HepG2 (cell line): ENCODE measurements around the gene MROH2A. TPM values are rescaled to one million over a fixed set of nuclear protein-coding genes. Genes with fewer than 3 reads are reported as not detected.

ENCODE experiments used
- ATAC-seq: fragments of 200-7000 bp; cut with Tn5 transposase; 3 replicates; pipeline ENCODE4 v1.9.1; 2020; ENCODE audit warnings: mild to moderate bottlenecking, moderate library complexity
- BruUV-seq: library from RNA; stranded (reverse); fragments of 400-500 nt; replicated peaks from 2 replicates; lab custom pipeline; 2021; lab: Mats Ljungman, UMichigan
- CTCF ChIA-PET: fragments of 300-600 bp; formaldehyde crosslinking; extraction: SDS; loops from one replicate; lab custom pipeline; 2021; ENCODE audit warnings: low total read pairs, inconsistent platforms, low intra/inter-chr PET ratio; lab: Yijun Ruan, JAX
- POLR2A ChIA-PET: fragments of 350-600 bp; sonication (Branson Sonifier 250); formaldehyde crosslinking; loops from one replicate; lab custom pipeline; 2020; ENCODE audit warnings: antibody characterized with exemption, inconsistent platforms; lab: Yijun Ruan, JAX
- DNase-seq: peaks from one replicate; pipeline ENCODE4 v3.0.0-alpha.2; 2015; ENCODE audit warnings: low spot score
- FAIRE-seq: peaks from 3 replicates; lab custom pipeline; 2011; peaks lifted over from hg19 to GRCh38; lab: Jason Lieb, UNC
- H2AFZ ChIP-seq: one replicate; pipeline ENCODE4 v1.6.1; 2011; ENCODE audit warnings: low read length, inconsistent platforms
- H3K27ac ChIP-seq: fragments of 300-600 bp; 3 replicates; pipeline ENCODE4 v1.8.0; 2011; ENCODE audit warnings: mixed run types, mild to moderate bottlenecking, mixed read lengths, low read length, inconsistent platforms; ENCODE audit not compliant: insufficient read depth; ENCODE audit errors: extremely low read length
- H3K27me3 ChIP-seq, 2 experiments: fragments of 200-600 bp in 1 of 2; 2 replicates in 1 of 2; 3 replicates in 1 of 2; pipeline versions ENCODE4 v1.6.0 to v1.8.0; 2011; ENCODE audit warnings: low read length in 2 of 2, mild to moderate bottlenecking in 2 of 2, moderate library complexity in 2 of 2, inconsistent platforms in 1 of 2; ENCODE audit not compliant: insufficient read depth in 2 of 2, control insufficient read depth in 1 of 2
- H3K36me3 ChIP-seq, 2 experiments: fragments of 200-600 bp in 1 of 2; replicated peaks in 1 of 2; 2 replicates in 1 of 2; 3 replicates in 1 of 2; pipeline versions ENCODE4 v1.5.1 to v1.8.0; 2011; ENCODE audit warnings: low read length in 2 of 2, inconsistent platforms in 1 of 2; ENCODE audit not compliant: insufficient read depth in 2 of 2, control insufficient read depth in 1 of 2
- H3K4me1 ChIP-seq: 2 replicates; pipeline ENCODE4 v1.5.1; 2012; ENCODE audit warnings: low read length, inconsistent platforms; ENCODE audit not compliant: insufficient read depth
- H3K4me2 ChIP-seq: 2 replicates; pipeline ENCODE4 v1.6.0; 2011; ENCODE audit warnings: low read depth, low read length, inconsistent platforms
- H3K4me3 ChIP-seq, 3 experiments: fragments of 200-600 bp in 1 of 3; sonication (generic), shearing (Covaris generic) in 1 of 3; replicated peaks in 1 of 3; 2 replicates each; pipeline ENCODE4 v1.5.1; 2011 to 2016; ENCODE audit warnings: low read length in 3 of 3, inconsistent platforms in 2 of 3, low read depth in 2 of 3, mild to moderate bottlenecking in 2 of 3, control low read depth in 1 of 3, mixed read lengths in 1 of 3; ENCODE audit not compliant: insufficient read depth in 1 of 3
- H3K79me2 ChIP-seq: one replicate; pipeline ENCODE4 v1.6.1; 2011; ENCODE audit warnings: low read length, inconsistent platforms; ENCODE audit not compliant: insufficient read depth
- H3K9ac ChIP-seq: 2 replicates; pipeline ENCODE4 v1.6.0; 2011; ENCODE audit warnings: mild to moderate bottlenecking, low read depth, low read length, inconsistent platforms; ENCODE audit not compliant: insufficient read depth
- H3K9me3 ChIP-seq: 2 replicates; pipeline ENCODE4 v1.5.1; 2012; ENCODE audit warnings: mild to moderate bottlenecking, low read length
- H4K20me1 ChIP-seq: 2 replicates; pipeline ENCODE4 v1.6.0; 2011; ENCODE audit warnings: inconsistent platforms, mild to moderate bottlenecking, low read length, moderate library complexity; ENCODE audit not compliant: insufficient read depth
- FOXM1 ChIP-seq: sonication (generic); formaldehyde crosslinking; IDR thresholded peaks from 2 replicates; pipeline ENCODE4 v1.5.0; 2020; ENCODE audit warnings: missing genetic modification reagents
- HNRNPUL1 ChIP-seq: fragments of 200-400 bp; formaldehyde crosslinking; IDR thresholded peaks from 2 replicates; pipeline ENCODE4 v1.6.1; 2017; ENCODE audit warnings: low read depth, mild to moderate bottlenecking, low read length, moderate library complexity
- MAZ ChIP-seq, 2 experiments: sonication (generic) in 1 of 2; formaldehyde crosslinking in 1 of 2; IDR thresholded peaks; 2 replicates each; pipeline versions ENCODE4 v1.5.0 to v1.6.1; 2012 to 2020; ENCODE audit warnings: low read depth in 2 of 2, mild to moderate bottlenecking in 2 of 2, borderline replicate concordance in 1 of 2, improper control_type of control experiment in 1 of 2, low read length in 1 of 2, missing genetic modification reagents in 1 of 2, moderate library complexity in 1 of 2
- PHF21A ChIP-seq: sonication (generic); formaldehyde crosslinking; IDR thresholded peaks from 2 replicates; pipeline ENCODE4 v1.5.0; 2020; ENCODE audit warnings: mild to moderate bottlenecking, missing genetic modification reagents
- ZBTB21 ChIP-seq: sonication (generic); formaldehyde crosslinking; IDR thresholded peaks from 2 replicates; pipeline ENCODE4 v1.4.0; 2020; ENCODE audit warnings: missing genetic modification reagents
- ZNF329 ChIP-seq: sonication (generic); formaldehyde crosslinking; IDR thresholded peaks from 2 replicates; pipeline ENCODE4 v1.9.0; 2021; ENCODE audit warnings: low read depth, mild to moderate bottlenecking, missing genetic modification reagents
- WGBS: methylation state at CpG from one replicate; pipeline ENCODE4 v1.1.6; 2017; ENCODE audit warnings: low lambda C conversion rate; 5-methylcytosine and 5-hydroxymethylcytosine counted together
- in situ Hi-C: cut with HindIII; loops from 2 replicates; pipeline ENCODE4 v1.10.0; 2017; ENCODE audit warnings: low pct_unique_long_range_greater_than_20kb; ENCODE audit not compliant: extremely low pct_ligation_motif_present
- intact Hi-C: fragments of 100-400 bp; cut with micrococcal nuclease; formaldehyde crosslinking; loops from one replicate; pipeline ENCODE4 v1.10.0; 2022; ENCODE audit not compliant: unreplicated experiment
- polyA plus RNA-seq, 8 experiments: library from polyadenylated mRNA; depleted of rRNA in 3 of 8; stranded (reverse) in 7 of 8; unstranded in 1 of 8; fragments of >200 nt; fragmentation: Illumina TruSeq in 4 of 8; extraction: Trizol in 4 of 8; gene quantifications; 2 replicates each; pipeline versions ENCODE4 v1.2.1 to v1.2.3, GENCODE V29; 2011 to 2016; ENCODE audit warnings: low read depth in 4 of 8, missing spikeins in 1 of 8, mixed read lengths in 1 of 8; ENCODE audit not compliant: insufficient read depth in 1 of 8
- total RNA-seq, 5 experiments: library from RNA; depleted of rRNA; stranded (reverse); fragments of >200 nt; fragmentation: Illumina TruSeq; extraction: Trizol; gene quantifications; 2 replicates each; pipeline ENCODE4 v1.2.3, GENCODE V29; 2016; ENCODE audit warnings: low read depth in 1 of 5
- TF ChIP-seq, protein P1 (sequence below): sonication (generic); formaldehyde crosslinking; IDR thresholded peaks from 2 replicates; pipeline ENCODE4 v1.5.1; 2020; ENCODE audit warnings: missing genetic modification reagents, mild to moderate bottlenecking, borderline replicate concordance
- TF ChIP-seq, protein P2 (sequence below): IDR thresholded peaks from 2 replicates; pipeline ENCODE4 v1.6.1; 2016; ENCODE audit warnings: mild to moderate bottlenecking
- TF ChIP-seq, protein P3 (sequence below): sonication (generic); formaldehyde crosslinking; IDR thresholded peaks from 2 replicates; pipeline ENCODE4 v1.8.0; 2023; ENCODE audit warnings: mild to moderate bottlenecking, missing genetic modification reagents

Gene MROH2A
- total and polyA plus RNA-seq, 2 of the 13 experiments (the other 11 are each of a cell fraction or from before 2014, with no cell fraction given) = 0.03 to 0.04 TPM

DNA sequence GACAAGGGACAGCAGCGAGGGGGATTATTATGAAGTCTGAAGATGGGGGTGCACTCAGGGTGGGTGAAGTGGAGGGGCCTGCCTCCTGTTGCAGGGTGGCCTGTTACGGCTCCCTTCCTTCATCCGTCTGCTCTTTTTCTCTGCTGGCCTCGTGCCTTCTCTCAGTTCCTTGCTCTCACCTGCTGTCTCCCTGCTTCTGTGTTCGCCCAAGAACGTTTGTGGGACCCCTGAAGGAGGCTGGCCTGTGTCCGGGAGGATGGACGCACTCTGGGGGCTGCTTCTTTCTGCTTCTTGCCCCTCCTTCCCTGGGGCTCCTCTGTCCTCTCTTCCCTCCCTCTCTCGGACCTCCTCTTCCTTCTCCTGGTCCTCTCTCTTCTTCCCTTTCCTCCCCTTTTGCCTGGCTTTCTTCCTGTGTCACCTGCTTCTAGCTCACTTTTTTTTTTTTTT is 13.8 kb downstream of the MROH2A start:
- CTCF ChIA-PET = no interaction called here
- POLR2A ChIA-PET = no interaction called here
- H3K27me3 ChIP-seq = peaks cover 7 to 43% of the 10 kb centered on the region in 2 experiments; a peak in 3 of 5 replicates
- no peak overlapping the region for H3K4me2 ChIP-seq
- H3K4me1 ChIP-seq = peaks cover 14% of the 10 kb centered on the region; the same call in 1 of the 2 replicates
- no peaks in the 10 kb centered on the region for H3K79me2 ChIP-seq
- 52% methylated on average over 9 of the region's 9 CpGs for WGBS
- H3K9ac ChIP-seq = no peak overlapping the region
- FAIRE-seq (no peak), DNase-seq (no peak), ATAC-seq (no peak)
- no peaks in the 10 kb centered on the region for H4K20me1 ChIP-seq
- no peak overlapping the region for H3K4me3 ChIP-seq
- intact Hi-C loops = no loop called here
- H3K9me3 ChIP-seq = no peaks in the 10 kb centered on the region
- in situ Hi-C loops = no loop called here
- TF ChIP-seq FOXM1 (CRISPR knock-in tag) (no peak), ZBTB21 (CRISPR knock-in tag) (no peak), PHF21A (no peak), HNRNPUL1 (no peak), ZNF329 (no peak), MAZ (IDR thresholded peaks at IDR 0.05; ENCODE audit: borderline replicate concordance, low read depth, low read length) (no peak), MAZ (CRISPR knock-in tag; IDR thresholded peaks at IDR 0.05; ENCODE audit: low read depth) (no peak)
- TF ChIP-seq, protein P1, sequence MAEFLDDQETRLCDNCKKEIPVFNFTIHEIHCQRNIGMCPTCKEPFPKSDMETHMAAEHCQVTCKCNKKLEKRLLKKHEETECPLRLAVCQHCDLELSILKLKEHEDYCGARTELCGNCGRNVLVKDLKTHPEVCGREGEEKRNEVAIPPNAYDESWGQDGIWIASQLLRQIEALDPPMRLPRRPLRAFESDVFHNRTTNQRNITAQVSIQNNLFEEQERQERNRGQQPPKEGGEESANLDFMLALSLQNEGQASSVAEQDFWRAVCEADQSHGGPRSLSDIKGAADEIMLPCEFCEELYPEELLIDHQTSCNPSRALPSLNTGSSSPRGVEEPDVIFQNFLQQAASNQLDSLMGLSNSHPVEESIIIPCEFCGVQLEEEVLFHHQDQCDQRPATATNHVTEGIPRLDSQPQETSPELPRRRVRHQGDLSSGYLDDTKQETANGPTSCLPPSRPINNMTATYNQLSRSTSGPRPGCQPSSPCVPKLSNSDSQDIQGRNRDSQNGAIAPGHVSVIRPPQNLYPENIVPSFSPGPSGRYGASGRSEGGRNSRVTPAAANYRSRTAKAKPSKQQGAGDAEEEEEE (CRISPR knock-in tag) = no peak
- TF ChIP-seq, protein P2, sequence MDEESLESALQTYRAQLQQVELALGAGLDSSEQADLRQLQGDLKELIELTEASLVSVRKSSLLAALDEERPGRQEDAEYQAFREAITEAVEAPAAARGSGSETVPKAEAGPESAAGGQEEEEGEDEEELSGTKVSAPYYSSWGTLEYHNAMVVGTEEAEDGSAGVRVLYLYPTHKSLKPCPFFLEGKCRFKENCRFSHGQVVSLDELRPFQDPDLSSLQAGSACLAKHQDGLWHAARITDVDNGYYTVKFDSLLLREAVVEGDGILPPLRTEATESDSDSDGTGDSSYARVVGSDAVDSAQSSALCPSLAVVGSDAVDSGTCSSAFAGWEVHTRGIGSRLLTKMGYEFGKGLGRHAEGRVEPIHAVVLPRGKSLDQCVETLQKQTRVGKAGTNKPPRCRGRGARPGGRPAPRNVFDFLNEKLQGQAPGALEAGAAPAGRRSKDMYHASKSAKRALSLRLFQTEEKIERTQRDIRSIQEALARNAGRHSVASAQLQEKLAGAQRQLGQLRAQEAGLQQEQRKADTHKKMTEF (CRISPR knock-in tag) = no peak
- TF ChIP-seq, protein P3, sequence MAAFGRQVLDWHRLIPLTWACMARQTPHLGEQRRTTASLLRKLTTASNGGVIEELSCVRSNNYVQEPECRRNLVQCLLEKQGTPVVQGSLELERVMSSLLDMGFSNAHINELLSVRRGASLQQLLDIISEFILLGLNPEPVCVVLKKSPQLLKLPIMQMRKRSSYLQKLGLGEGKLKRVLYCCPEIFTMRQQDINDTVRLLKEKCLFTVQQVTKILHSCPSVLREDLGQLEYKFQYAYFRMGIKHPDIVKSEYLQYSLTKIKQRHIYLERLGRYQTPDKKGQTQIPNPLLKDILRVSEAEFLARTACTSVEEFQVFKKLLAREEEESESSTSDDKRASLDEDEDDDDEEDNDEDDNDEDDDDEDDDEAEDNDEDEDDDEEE = no peak
- no peak overlapping the region for H3K27ac ChIP-seq
- no peaks in the 10 kb centered on the region for H3K36me3 ChIP-seq
- no TSS peak for BruUV-seq
- no peak overlapping the region for H2AFZ ChIP-seq
